NCI-H748 treated with DMSO at 0.1 percent for 48 hours (cell line): ENCODE results near the gene ATP6AP1.

Experiments used
- DNase-seq: peaks from one replicate; lab custom pipeline; 2025; lab: John Stamatoyannopoulos, UW

The ATP6AP1 gene

GRCh38 chrX:154449618-154450017 lies 21.1 kb downstream of the ATP6AP1 start:
- no peak for DNase-seq

- DNase-seq: no peak
These were observed 21.8 kb downstream of the ATP6AP1 start for GRCh38 chrX:154450312-154450711.

GRCh38 chrX:154452823-154453222 lies 24.3 kb downstream of the ATP6AP1 start:
- no peak for DNase-seq

- DNase-seq: peak; percentile 20
These were observed 29.1 kb downstream of the ATP6AP1 start for GRCh38 chrX:154457491-154458115.

GRCh38 chrX:154458116-154458953 lies 29.9 kb downstream of the ATP6AP1 start, which contains the start of gene PLXNA3:
TSS of gene PLXNA3 (plus strand) at chrX:154458281. CDS start at chrX:154460184, 1,903 bp downstream.
- no peak for DNase-seq

GRCh38 chrX:154458954-154459778 lies 30.7 kb downstream of the ATP6AP1 start:
- no peak for DNase-seq

GRCh38 chrX:154459832-154460231 lies 31.4 kb downstream of the ATP6AP1 start:
- no peak for DNase-seq

- no peak for DNase-seq
These were observed 31.8 kb downstream of the ATP6AP1 start for GRCh38 chrX:154460326-154460725.

- DNase-seq: no peak
These were observed 33.9 kb downstream of the ATP6AP1 start for GRCh38 chrX:154462396-154462795.

- DNase-seq: no peak
These were observed 35.2 kb downstream of the ATP6AP1 start for GRCh38 chrX:154463611-154464220.

GRCh38 chrX:154464806-154465365 lies 36.4 kb downstream of the ATP6AP1 start:
- no peak for DNase-seq

GRCh38 chrX:154465601-154466000 lies 37.1 kb downstream of the ATP6AP1 start:
- no peak for DNase-seq

- DNase-seq: no peak
These were observed 37.6 kb downstream of the ATP6AP1 start for GRCh38 chrX:154466036-154466435.

- no peak for DNase-seq
These were observed 38.4 kb downstream of the ATP6AP1 start for GRCh38 chrX:154466907-154467306.

GRCh38 chrX:154467556-154467955 lies 39.1 kb downstream of the ATP6AP1 start:
- no peak for DNase-seq

GRCh38 chrX:154468217-154468616 lies 39.7 kb downstream of the ATP6AP1 start:
- no peak for DNase-seq

GRCh38 chrX:154469114-154469513 lies 40.6 kb downstream of the ATP6AP1 start:
- DNase-seq: no peak

- no peak for DNase-seq
These were observed 41.4 kb downstream of the ATP6AP1 start for GRCh38 chrX:154469880-154470279.

- DNase-seq: no peak
These were observed 42.0 kb downstream of the ATP6AP1 start for GRCh38 chrX:154470434-154470833.

GRCh38 chrX:154470914-154471568 lies 42.6 kb downstream of the ATP6AP1 start:
- DNase-seq: no peak
